Mesenchymal stem cell (in vitro differentiated cells and primary cell): ENCODE results near the gene ZNF618.

ENCODE experiments used
- DNase-seq: peaks from one replicate; pipeline ENCODE4 v3.0.0-alpha.2; 2013
- H2AFZ ChIP-seq: one replicate; pipeline ENCODE4 v1.6.1; 2013; ENCODE audit warnings: low read depth, mild to moderate bottlenecking, control low read depth, inconsistent platforms, low read length, moderate library complexity
- H2AK5ac ChIP-seq: 2 replicates; pipeline ENCODE4 v1.6.1; 2013; ENCODE audit warnings: low read length, moderate library complexity, mild to moderate bottlenecking, inconsistent platforms; ENCODE audit not compliant: severe bottlenecking
- H2BK120ac ChIP-seq: one replicate; pipeline ENCODE4 v1.6.1; 2013; ENCODE audit warnings: low read depth, mild to moderate bottlenecking, inconsistent platforms, low read length, moderate library complexity
- H2BK12ac ChIP-seq, 2 experiments: one replicate each; pipeline ENCODE4 v1.6.1; 2013; ENCODE audit warnings: inconsistent platforms in 2 of 2, low read length in 2 of 2, mild to moderate bottlenecking in 2 of 2, moderate library complexity in 2 of 2, control low read depth in 1 of 2
- H2BK15ac ChIP-seq: one replicate; pipeline ENCODE4 v1.6.1; 2013; ENCODE audit warnings: mild to moderate bottlenecking, low read depth, inconsistent platforms; ENCODE audit not compliant: poor library complexity, severe bottlenecking
- H2BK5ac ChIP-seq: 2 replicates; pipeline ENCODE4 v1.6.1; 2013; ENCODE audit warnings: low read depth, mild to moderate bottlenecking, low read length, control low read depth, inconsistent platforms; ENCODE audit not compliant: poor library complexity, severe bottlenecking
- H3K14ac ChIP-seq, 2 experiments: one replicate each; pipeline ENCODE4 v1.6.1; 2013; ENCODE audit warnings: inconsistent platforms in 2 of 2, low read length in 2 of 2, control low read depth in 1 of 2, mild to moderate bottlenecking in 1 of 2, moderate library complexity in 1 of 2
- H3K18ac ChIP-seq, 2 experiments: one replicate each; pipeline ENCODE4 v1.6.1; 2013; ENCODE audit warnings: inconsistent platforms in 2 of 2, low read length in 2 of 2, control low read depth in 1 of 2, low read depth in 1 of 2, mild to moderate bottlenecking in 1 of 2
- H3K23ac ChIP-seq, 2 experiments: one replicate each; pipeline ENCODE4 v1.6.1; 2013; ENCODE audit warnings: inconsistent platforms in 2 of 2, low read length in 2 of 2, mild to moderate bottlenecking in 2 of 2, moderate library complexity in 2 of 2, control low read depth in 1 of 2
- H3K27ac ChIP-seq: 2 replicates; pipeline ENCODE4 v1.5.1; 2013; ENCODE audit warnings: mild to moderate bottlenecking, moderate library complexity, low read length, control low read depth, inconsistent platforms; ENCODE audit not compliant: poor library complexity, severe bottlenecking
- H3K27me3 ChIP-seq, 2 experiments: 2 replicates each; pipeline versions ENCODE4 v1.6.1 to v1.7.0; 2013; ENCODE audit warnings: low read length in 2 of 2, mild to moderate bottlenecking in 2 of 2, moderate library complexity in 2 of 2, control low read depth in 1 of 2, inconsistent platforms in 1 of 2; ENCODE audit not compliant: control insufficient read depth in 1 of 2, insufficient read depth in 1 of 2
- H3K36me3 ChIP-seq, 2 experiments: 2 replicates each; pipeline versions ENCODE4 v1.6.1 to v1.7.0; 2013; ENCODE audit warnings: low read length in 2 of 2, control low read depth in 1 of 2, inconsistent platforms in 1 of 2, low read depth in 1 of 2, mild to moderate bottlenecking in 1 of 2; ENCODE audit not compliant: insufficient read depth in 2 of 2, control insufficient read depth in 1 of 2
- H3K4ac ChIP-seq, 2 experiments: one replicate each; pipeline ENCODE4 v1.6.1; 2013; ENCODE audit warnings: inconsistent platforms in 2 of 2, low read length in 2 of 2, mild to moderate bottlenecking in 2 of 2, moderate library complexity in 2 of 2, control low read depth in 1 of 2, low read depth in 1 of 2
- H3K4me1 ChIP-seq: 2 replicates; pipeline ENCODE4 v1.6.1; 2013; ENCODE audit warnings: low read depth, low read length, control low read depth; ENCODE audit not compliant: control insufficient read depth, insufficient read depth
- H3K4me2 ChIP-seq: 2 replicates; pipeline ENCODE4 v1.6.1; 2013; ENCODE audit warnings: low read length, mild to moderate bottlenecking, inconsistent platforms; ENCODE audit not compliant: poor library complexity, severe bottlenecking
- H3K4me3 ChIP-seq, 2 experiments: 2 replicates each; pipeline versions ENCODE4 v1.5.1 to v1.7.0; 2013; ENCODE audit warnings: low read length in 2 of 2, mild to moderate bottlenecking in 2 of 2, control low read depth in 1 of 2, low read depth in 1 of 2; ENCODE audit not compliant: insufficient read depth in 1 of 2
- H3K79me1 ChIP-seq: replicated peaks from 2 replicates; pipeline ENCODE4 v1.6.1; 2013; ENCODE audit warnings: mild to moderate bottlenecking, control low read depth, low read length, inconsistent platforms; ENCODE audit not compliant: poor library complexity, severe bottlenecking
- H3K9ac ChIP-seq: 2 replicates; pipeline ENCODE4 v1.7.0; 2013; ENCODE audit warnings: mild to moderate bottlenecking, low read length, moderate library complexity
- H3K9me3 ChIP-seq: 2 replicates; pipeline ENCODE4 v1.7.0; 2013; ENCODE audit warnings: mild to moderate bottlenecking, low read length; ENCODE audit not compliant: control insufficient read depth
- H4K8ac ChIP-seq: one replicate; pipeline ENCODE4 v1.6.1; 2013; ENCODE audit warnings: inconsistent platforms, mild to moderate bottlenecking, low read length, moderate library complexity
- H4K91ac ChIP-seq: one replicate; pipeline ENCODE4 v1.6.1; 2013; ENCODE audit warnings: mild to moderate bottlenecking, low read length, inconsistent platforms
- WGBS: methylation state at CpG from one replicate; pipeline ENCODE4 v1.1.7; 2013; ENCODE audit warnings: mixed read lengths; 5-methylcytosine and 5-hydroxymethylcytosine counted together

The ZNF618 gene

GRCh38 chr9:114007991-114008666 lies 132.0 kb downstream of the ZNF618 start:
- Histone ChIP-seq H3K4ac (no peak overlapping the region), H3K14ac (peak overlapping the region in 1 of 2 experiments; percentile 30), H3K9ac (no peak overlapping the region), H3K36me3 (peaks cover 64 to 95% of the 10 kb centered on the region in 2 experiments), H4K8ac (no peak overlapping the region), H2BK15ac (no peak overlapping the region), H3K79me1 (peaks cover 10% of the 10 kb centered on the region), H3K23ac (no peak overlapping the region), H2BK120ac (no peak overlapping the region), H3K4me1 (peaks cover 2% of the 10 kb centered on the region), H3K4me3 (no peak overlapping the region), H3K27ac (no peak overlapping the region), H4K91ac (no peak overlapping the region), H2BK12ac (no peak overlapping the region), H3K27me3 (no peaks in the 10 kb centered on the region), H2AK5ac (no peak overlapping the region), H3K9me3 (no peaks in the 10 kb centered on the region), H3K4me2 (no peak overlapping the region), H3K18ac (no peak overlapping the region), H2AFZ (no peak overlapping the region), H2BK5ac (no peak overlapping the region)
- WGBS, result 91% methylated on average over 18 of the region's 18 CpGs
- DNase-seq, result no peak

- H3K9ac ChIP-seq, result no peak overlapping the region
- no peaks in the 10 kb centered on the region for H3K9me3 ChIP-seq
- H3K36me3 ChIP-seq, result peaks cover 58 to 88% of the 10 kb centered on the region in 2 experiments
- H2BK15ac ChIP-seq, result no peak overlapping the region
- H3K27me3 ChIP-seq, result no peaks in the 10 kb centered on the region
- no peak overlapping the region for H2BK12ac ChIP-seq
- WGBS, result 93% methylated on average over 9 of the region's 9 CpGs
- H4K91ac ChIP-seq, result no peak overlapping the region
- no peak overlapping the region for H2BK120ac ChIP-seq
- no peak overlapping the region for H2AK5ac ChIP-seq
- no peak overlapping the region for H3K27ac ChIP-seq
- no peak overlapping the region for H3K23ac ChIP-seq
- no peak overlapping the region for H3K4ac ChIP-seq
- H3K4me1 ChIP-seq, result peaks cover 2% of the 10 kb centered on the region
- no peak overlapping the region for H3K4me2 ChIP-seq
- H3K18ac ChIP-seq, result no peak overlapping the region
- H4K8ac ChIP-seq, result no peak overlapping the region
- H3K4me3 ChIP-seq, result no peak overlapping the region
- H2AFZ ChIP-seq, result no peak overlapping the region
- DNase-seq, result no peak
- peaks cover 10% of the 10 kb centered on the region for H3K79me1 ChIP-seq
- H3K14ac ChIP-seq, result peak overlapping the region in 1 of 2 experiments; percentile 30
- H2BK5ac ChIP-seq, result no peak overlapping the region
Measured at GRCh38 chr9:114008667-114009410, 132.7 kb downstream of the ZNF618 start.

GRCh38 chr9:114011313-114011712 lies 135.2 kb downstream of the ZNF618 start:
- DNase-seq, result no peak
- Histone ChIP-seq H3K36me3 (peaks cover 43 to 81% of the 10 kb centered on the region in 2 experiments), H3K9ac (no peak overlapping the region), H2BK120ac (no peak overlapping the region), H2BK5ac (no peak overlapping the region), H2BK15ac (no peak overlapping the region), H2AK5ac (no peak overlapping the region), H2AFZ (no peak overlapping the region), H4K91ac (no peak overlapping the region), H3K4me3 (no peak overlapping the region), H4K8ac (no peak overlapping the region), H3K4ac (no peak overlapping the region), H3K4me1 (peaks cover 2% of the 10 kb centered on the region), H3K18ac (no peak overlapping the region), H3K27me3 (no peaks in the 10 kb centered on the region), H3K79me1 (peaks cover 8% of the 10 kb centered on the region), H3K27ac (no peak overlapping the region), H3K9me3 (no peaks in the 10 kb centered on the region), H3K4me2 (no peak overlapping the region), H3K23ac (no peak overlapping the region), H2BK12ac (no peak overlapping the region), H3K14ac (no peak overlapping the region)
- 87% methylated on average over 9 of the region's 9 CpGs for WGBS

GRCh38 chr9:114012126-114012525 lies 136.0 kb downstream of the ZNF618 start:
- 89% methylated on average over 2 of the region's 2 CpGs for whole genome bisulfite sequencing

More at GRCh38 chr9:114012126-114012525, 136.0 kb downstream of the ZNF618 start:
- H3K4ac ChIP-seq, result no peak overlapping the region
- H3K14ac ChIP-seq, result no peak overlapping the region
- no peak overlapping the region for H2BK12ac ChIP-seq
- no peak overlapping the region for H3K23ac ChIP-seq
- peaks cover 2% of the 10 kb centered on the region for H3K4me1 ChIP-seq
- no peak overlapping the region for H4K8ac ChIP-seq
- no peaks in the 10 kb centered on the region for H3K27me3 ChIP-seq
- peaks cover 43 to 81% of the 10 kb centered on the region in 2 experiments for H3K36me3 ChIP-seq
- no peak overlapping the region for H2BK120ac ChIP-seq
- H3K27ac ChIP-seq, result no peak overlapping the region
- no peaks in the 10 kb centered on the region for H3K9me3 ChIP-seq
- no peak overlapping the region for H2BK15ac ChIP-seq
- DNase-seq, result no peak
- H4K91ac ChIP-seq, result no peak overlapping the region
- no peak overlapping the region for H3K18ac ChIP-seq
- peaks cover 6% of the 10 kb centered on the region for H3K79me1 ChIP-seq
- H2BK5ac ChIP-seq, result no peak overlapping the region
- no peak overlapping the region for H3K4me3 ChIP-seq
- no peak overlapping the region for H3K9ac ChIP-seq
- H2AFZ ChIP-seq, result no peak overlapping the region
- H3K4me2 ChIP-seq, result no peak overlapping the region
- H2AK5ac ChIP-seq, result no peak overlapping the region
